Gastroesophageal sphincter (tissue), 3 donors: ENCODE measurements around the gene CEP112.

Experiments
- CTCF ChIP-seq, 4 experiments: fragments of 200-600 bp in 2 of 4; fragments of 450-650 bp in 2 of 4; sonication (generic) in 1 of 4; IDR thresholded peaks; one replicate each; pipeline ENCODE4 v1.5.1; 2017 to 2019; ENCODE audit warnings: antibody characterized with exemption in 4 of 4, mild to moderate bottlenecking in 2 of 4, moderate library complexity in 2 of 4
- EP300 ChIP-seq: sonication (generic); formaldehyde crosslinking; IDR thresholded peaks from one replicate; pipeline ENCODE4 v1.6.1; 2017; ENCODE audit warnings: antibody characterized with exemption, mild to moderate bottlenecking
- POLR2A ChIP-seq, 2 donors: fragments of 450-650 bp; IDR thresholded peaks; one replicate each; pipeline ENCODE4 v1.6.1; 2017; ENCODE audit warnings: antibody characterized with exemption in 2 of 2, mild to moderate bottlenecking in 2 of 2, moderate library complexity in 1 of 2

- TF ChIP-seq CTCF (IDR thresholded peaks at IDR 0.05) (peak in 2 of 4 experiments; percentile 11 to 37), EP300 (no peak), POLR2A (IDR thresholded peaks at IDR 0.05) (no peak)
Measured at GRCh38 chr17:66191593-66192377, at the start of gene CEP112.
